ENCODE measurements around the gene PAXX.

PAXX gene

GRCh38 chr9:136962163-136962562 lies 30.1 kb upstream of the PAXX start:
- in situ Hi-C loops (cut with HindIII; ENCODE audit: low sequenced_read_pairs) = no loop called here
- no peak overlapping the region for H3K4me3 ChIP-seq (ENCODE audit: low read depth, low read length)
- no peak for DNase-seq (ENCODE audit: low read depth, low spot score)
- TF ChIP-seq CTCF (IDR thresholded peaks at IDR 0.05; ENCODE audit: low read depth, low read length) = no peak

- no peak for TF ChIP-seq CTCF (IDR thresholded peaks at IDR 0.05; ENCODE audit: low read depth, low read length)
- no peak overlapping the region for H3K4me3 ChIP-seq (ENCODE audit: low read depth, low read length)
- no peak for DNase-seq (ENCODE audit: low read depth, low spot score)
- in situ Hi-C loops (cut with HindIII; ENCODE audit: low sequenced_read_pairs) = no loop called here
Observed at GRCh38 chr9:136962701-136963248, 29.4 kb upstream of the PAXX start.

GRCh38 chr9:136963341-136963740 lies 28.9 kb upstream of the PAXX start:
- no peak for DNase-seq (ENCODE audit: low read depth, low spot score)
- no peak overlapping the region for H3K4me3 ChIP-seq (ENCODE audit: low read depth, low read length)
- TF ChIP-seq CTCF (IDR thresholded peaks at IDR 0.05; ENCODE audit: low read depth, low read length) = no peak
- in situ Hi-C loops (cut with HindIII; ENCODE audit: low sequenced_read_pairs) = no loop called here

- H3K4me3 ChIP-seq (ENCODE audit: low read depth, low read length) = no peak overlapping the region
- no peak for TF ChIP-seq CTCF (IDR thresholded peaks at IDR 0.05; ENCODE audit: low read depth, low read length)
- in situ Hi-C loops (cut with HindIII; ENCODE audit: low sequenced_read_pairs) = no loop called here
- no peak for DNase-seq (ENCODE audit: low read depth, low spot score)
Observed at GRCh38 chr9:136963751-136964150, 28.5 kb upstream of the PAXX start.

- in situ Hi-C loops (cut with HindIII; ENCODE audit: low sequenced_read_pairs) = no loop called here
- DNase-seq (ENCODE audit: low read depth, low spot score) = no peak
Observed at GRCh38 chr9:136964171-136964689, 28.0 kb upstream of the PAXX start.

GRCh38 chr9:136964833-136965422 lies 27.3 kb upstream of the PAXX start:
- no peak for TF ChIP-seq CTCF (IDR thresholded peaks at IDR 0.05; ENCODE audit: low read depth, low read length)
- H3K4me3 ChIP-seq (ENCODE audit: low read depth, low read length) = no peak overlapping the region
- no peak for DNase-seq (ENCODE audit: low read depth, low spot score)
- in situ Hi-C loops (cut with HindIII; ENCODE audit: low sequenced_read_pairs) = no loop called here

More at GRCh38 chr9:136964171-136964689, 28.0 kb upstream of the PAXX start:
- no peak for TF ChIP-seq CTCF (IDR thresholded peaks at IDR 0.05; ENCODE audit: low read depth, low read length)
- no peak overlapping the region for H3K4me3 ChIP-seq (ENCODE audit: low read depth, low read length)

Data from astrocyte of the spinal cord (primary cell).